ENCODE measurements around the gene TRIM31. TPM values are rescaled to one million over a fixed set of nuclear protein-coding genes. Genes with fewer than 3 reads are reported as not detected.

TRIM31 gene
- total RNA-seq, 4 donors from 2014 or later: not detected

DNA sequence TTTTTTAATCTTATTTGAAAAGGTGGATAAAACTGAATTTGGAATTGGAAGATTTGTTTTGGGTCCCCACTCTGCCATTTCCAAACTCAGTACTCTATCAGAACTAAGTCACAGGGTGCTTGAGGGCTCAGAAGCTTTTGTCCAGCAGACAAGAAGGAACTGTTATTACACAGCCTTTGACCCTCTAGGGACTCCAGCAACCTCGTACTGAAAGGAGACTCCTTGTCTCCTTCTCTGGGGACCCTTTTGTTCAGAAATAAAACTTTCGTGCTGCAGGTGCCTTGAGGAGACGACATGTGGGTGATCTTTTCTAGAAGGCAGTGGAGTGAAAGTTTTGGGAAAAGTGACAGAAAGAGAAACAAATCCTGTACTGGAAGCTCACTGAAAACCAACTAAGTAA is 59.2 kb downstream of the TRIM31 start:
- TF ChIP-seq, protein P1, sequence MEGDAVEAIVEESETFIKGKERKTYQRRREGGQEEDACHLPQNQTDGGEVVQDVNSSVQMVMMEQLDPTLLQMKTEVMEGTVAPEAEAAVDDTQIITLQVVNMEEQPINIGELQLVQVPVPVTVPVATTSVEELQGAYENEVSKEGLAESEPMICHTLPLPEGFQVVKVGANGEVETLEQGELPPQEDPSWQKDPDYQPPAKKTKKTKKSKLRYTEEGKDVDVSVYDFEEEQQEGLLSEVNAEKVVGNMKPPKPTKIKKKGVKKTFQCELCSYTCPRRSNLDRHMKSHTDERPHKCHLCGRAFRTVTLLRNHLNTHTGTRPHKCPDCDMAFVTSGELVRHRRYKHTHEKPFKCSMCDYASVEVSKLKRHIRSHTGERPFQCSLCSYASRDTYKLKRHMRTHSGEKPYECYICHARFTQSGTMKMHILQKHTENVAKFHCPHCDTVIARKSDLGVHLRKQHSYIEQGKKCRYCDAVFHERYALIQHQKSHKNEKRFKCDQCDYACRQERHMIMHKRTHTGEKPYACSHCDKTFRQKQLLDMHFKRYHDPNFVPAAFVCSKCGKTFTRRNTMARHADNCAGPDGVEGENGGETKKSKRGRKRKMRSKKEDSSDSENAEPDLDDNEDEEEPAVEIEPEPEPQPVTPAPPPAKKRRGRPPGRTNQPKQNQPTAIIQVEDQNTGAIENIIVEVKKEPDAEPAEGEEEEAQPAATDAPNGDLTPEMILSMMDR (IDR thresholded peaks at IDR 0.05): no peak
- ATAC-seq (ENCODE audit: low FRiP score) (no peak), DNase-seq (ENCODE audit: low spot score) (no peak)

Small RNAs within 50 kb of the gene (small RNA-seq; reads per million reads assigned to genes)
- gene RF00554: not detected
- not detected for gene RF02219
- not detected for gene RF02220

Other genes starting within 250 kb of the TRIM31 start
- gene HLA-A, start 170.6 kb downstream of the TRIM31 start, total RNA-seq: 100 to 1,000 TPM; 354 to 771 (median 610) TPM
- 10 to 100 TPM; 22.5 to 39.2 (median 24.9) TPM for gene POLR1H, start 51.8 kb downstream of the TRIM31 start, total RNA-seq
- gene PPP1R11, start 45.9 kb downstream of the TRIM31 start, total RNA-seq: 10 to 100 TPM; 27.9 to 38.4 (median 30.7) TPM
- 1 to 10 TPM in 1 of 4 donors, under 1 TPM in 3; 0.36 to 1.7 (median 0.71) TPM for gene RNF39, start 37.3 kb downstream of the TRIM31 start, total RNA-seq
- not detected for gene TRIM40, start 23.1 kb upstream of the TRIM31 start, total RNA-seq
- gene TRIM10, start 48.1 kb upstream of the TRIM31 start, total RNA-seq: under 1 TPM in 1 of 4 donors, not detected in 3; 0.09 TPM
- gene TRIM15, start 50.5 kb upstream of the TRIM31 start, total RNA-seq: not detected
- 10 to 100 TPM; 32.5 to 45.7 (median 38.8) TPM for gene TRIM26, start 100.3 kb upstream of the TRIM31 start, total RNA-seq
- gene TRIM39, start 213.8 kb upstream of the TRIM31 start, total RNA-seq: 10 to 100 TPM; 10.4 to 17.2 (median 15.2) TPM
- gene RPP21, start 232.1 kb upstream of the TRIM31 start, total RNA-seq: 10 to 100 TPM; 36.6 to 53.8 (median 48.1) TPM

Measured in omental fat pad (tissue), 4 donors.